NCI-H2029 (cell line): ENCODE results near the gene CD274.
"Not testable (repeated sequence)": the region's sequence is repeated elsewhere in the genome, so short reads cannot be mapped to it uniquely, and the experiment has no call there.

Experiments used
- DNase-seq: peaks from one replicate; lab custom pipeline; 2025; lab: John Stamatoyannopoulos, UW

The CD274 gene

GRCh38 chr9:5438301-5439162, 11.8 kb upstream of the CD274 start:
- DNase-seq: no peak

GRCh38 chr9:5440426-5440825, 9.9 kb upstream of the CD274 start:
- DNase-seq: no peak

- DNase-seq: no peak
These were observed 9.3 kb upstream of the CD274 start for GRCh38 chr9:5441043-5441442.

- DNase-seq: peak; percentile 10
These were observed 7.8 kb upstream of the CD274 start for GRCh38 chr9:5442400-5443011.

GRCh38 chr9:5443850-5444249, 6.5 kb upstream of the CD274 start:
- DNase-seq: no peak

- not testable (repeated sequence) for DNase-seq
These were observed 5.2 kb upstream of the CD274 start for GRCh38 chr9:5445096-5445495.

- DNase-seq: no peak
These were observed 4.5 kb upstream of the CD274 start for GRCh38 chr9:5445886-5446285.

GRCh38 chr9:5446451-5447236, 3.7 kb upstream of the CD274 start:
- no peak for DNase-seq

GRCh38 chr9:5447337-5447736, 3.0 kb upstream of the CD274 start:
- DNase-seq: no peak

- no peak for DNase-seq
These were observed 2.3 kb upstream of the CD274 start for GRCh38 chr9:5448016-5448415.

GRCh38 chr9:5448461-5449435, 1.6 kb upstream of the CD274 start:
- DNase-seq: no peak

- DNase-seq: no peak
These were observed 602 bp upstream of the CD274 start for GRCh38 chr9:5449521-5450358.

- no peak for DNase-seq
These were observed 1.9 kb downstream of the CD274 start for GRCh38 chr9:5452286-5452609.

- DNase-seq: no peak
These were observed 2.7 kb downstream of the CD274 start for GRCh38 chr9:5453004-5453403.

GRCh38 chr9:5453673-5454072, 3.3 kb downstream of the CD274 start:
- DNase-seq: no peak

- no peak for DNase-seq
These were observed 4.8 kb downstream of the CD274 start for GRCh38 chr9:5455181-5455580.

- no peak for DNase-seq
These were observed 9.0 kb downstream of the CD274 start for GRCh38 chr9:5459289-5459829.

- no peak for DNase-seq
These were observed 9.8 kb downstream of the CD274 start for GRCh38 chr9:5460157-5460556.

GRCh38 chr9:5464831-5465330, 14.5 kb downstream of the CD274 start:
- not testable (repeated sequence) for DNase-seq

- DNase-seq: no peak
These were observed 15.7 kb downstream of the CD274 start for GRCh38 chr9:5466005-5466404.
